Right lobe of liver (tissue), 6 donors: ENCODE results near the gene ARMC9. TPM values are rescaled to one million over a fixed set of nuclear protein-coding genes. Genes with fewer than 3 reads are reported as not detected.
"Not testable (repeated sequence)": the region's sequence is repeated elsewhere in the genome, so short reads cannot be mapped to it uniquely, and the experiment has no call there.

Experiments used
- ATAC-seq, 4 donors: fragments of 200-7000 bp; cut with Tn5 transposase; one replicate each; pipeline ENCODE4 v1.9.1; 2020; ENCODE audit warnings: mild to moderate bottlenecking in 4 of 4, moderate library complexity in 4 of 4
- DNase-seq, 3 donors: peaks; one replicate each; pipeline ENCODE4 v3.0.0-alpha.2; 2020
- H3K27ac ChIP-seq, 3 donors: fragments of 200-600 bp; one replicate each; pipeline ENCODE4 v1.8.0; 2022
- H3K27me3 ChIP-seq, 2 donors: fragments of 200-600 bp; one replicate each; pipeline ENCODE4 v1.8.0; 2022
- H3K36me3 ChIP-seq, 4 donors: fragments of 200-600 bp; sonication (generic) in 1 of 4; one replicate each; pipeline versions ENCODE4 v1.5.1 to v1.8.0; 2017 to 2022; ENCODE audit warnings: control low read depth in 1 of 4
- H3K4me1 ChIP-seq, 4 donors: fragments of 200-600 bp; sonication (generic) in 1 of 4; one replicate each; pipeline versions ENCODE4 v1.5.1 to v1.8.0; 2017 to 2022; ENCODE audit warnings: control low read depth in 1 of 4
- H3K4me3 ChIP-seq, 3 donors: fragments of 200-600 bp; one replicate each; pipeline ENCODE4 v1.8.0; 2022
- H3K9me3 ChIP-seq, 4 donors: fragments of 200-600 bp; sonication (generic) in 1 of 4; one replicate each; pipeline versions ENCODE4 v1.5.1 to v1.8.0; 2017 to 2022; ENCODE audit warnings: control low read depth in 1 of 4
- POLR2A ChIP-seq: fragments of 450-650 bp; IDR thresholded peaks from one replicate; pipeline ENCODE4 v1.6.1; 2017; ENCODE audit warnings: antibody characterized with exemption, mild to moderate bottlenecking
- WGBS: methylation state at CpG from one replicate; pipeline ENCODE4 v1.1.6; 2018; ENCODE audit warnings: low coverage, low lambda C conversion rate; ENCODE audit not compliant: insufficient coverage; ENCODE audit errors: missing lambda C conversion rate; 5-methylcytosine and 5-hydroxymethylcytosine counted together
- intact Hi-C, 2 donors: fragments of 100-400 bp; cut with DNase I; formaldehyde crosslinking; loops; one replicate each; pipeline versions ENCODE4 v1.11.2 to v1.14.1; 2022
- total RNA-seq, 6 experiments: library from RNA; depleted of rRNA in 2 of 6; stranded (reverse); fragments of >200 nt in 2 of 6; fragmentation: NEBNext Ultra II Directional in 3 of 6; extraction: Animal tissue kit (Norgen Biotek cat#: 25700) in 3 of 6; gene quantifications; one replicate each; pipeline versions ENCODE4 v1.1.0 to v1.2.4, GENCODE V29; 2016 to 2023
- TF ChIP-seq, protein P1 (sequence below), 4 donors: fragments of 200-600 bp in 3 of 4; fragments of 450-650 bp in 1 of 4; IDR thresholded peaks; one replicate each; pipeline versions ENCODE4 v1.5.1 to v1.8.0; 2016 to 2022; ENCODE audit warnings: antibody characterized with exemption in 4 of 4, mild to moderate bottlenecking in 2 of 4
- donor health status: DM: no; HTN: yes; CAD: no.
- donor health status: DM: no; HTN: no; CAD: no.
- donor health status: DM: no; HTN: no; CAD: no.
- donor health status: DM: no; HTN: yes; CAD: no.
- donor health status: DM: no; HTN: yes; CAD: no.

ARMC9 gene
- total RNA-seq, 6 experiments from 2014 or later, result 1.5 to 7.7 (median 2.4) TPM

GRCh38 chr2:231172025-231172424, 26.4 kb upstream of the ARMC9 start:
- Histone ChIP-seq H3K27ac (no peak overlapping the region), H3K4me3 (no peak overlapping the region), H3K9me3 (no peaks in the 10 kb centered on the region), H3K4me1 (peaks cover 0 to 7% (median 0%) of the 10 kb centered on the region in 4 donors), H3K27me3 (no peaks in the 10 kb centered on the region), H3K36me3 (peaks cover 0 to 38% (median 4%) of the 10 kb centered on the region in 4 donors)
- ATAC-seq, result no peak
- WGBS, result 91% methylated on average over 3 of the region's 3 CpGs
- TF ChIP-seq, protein P1, sequence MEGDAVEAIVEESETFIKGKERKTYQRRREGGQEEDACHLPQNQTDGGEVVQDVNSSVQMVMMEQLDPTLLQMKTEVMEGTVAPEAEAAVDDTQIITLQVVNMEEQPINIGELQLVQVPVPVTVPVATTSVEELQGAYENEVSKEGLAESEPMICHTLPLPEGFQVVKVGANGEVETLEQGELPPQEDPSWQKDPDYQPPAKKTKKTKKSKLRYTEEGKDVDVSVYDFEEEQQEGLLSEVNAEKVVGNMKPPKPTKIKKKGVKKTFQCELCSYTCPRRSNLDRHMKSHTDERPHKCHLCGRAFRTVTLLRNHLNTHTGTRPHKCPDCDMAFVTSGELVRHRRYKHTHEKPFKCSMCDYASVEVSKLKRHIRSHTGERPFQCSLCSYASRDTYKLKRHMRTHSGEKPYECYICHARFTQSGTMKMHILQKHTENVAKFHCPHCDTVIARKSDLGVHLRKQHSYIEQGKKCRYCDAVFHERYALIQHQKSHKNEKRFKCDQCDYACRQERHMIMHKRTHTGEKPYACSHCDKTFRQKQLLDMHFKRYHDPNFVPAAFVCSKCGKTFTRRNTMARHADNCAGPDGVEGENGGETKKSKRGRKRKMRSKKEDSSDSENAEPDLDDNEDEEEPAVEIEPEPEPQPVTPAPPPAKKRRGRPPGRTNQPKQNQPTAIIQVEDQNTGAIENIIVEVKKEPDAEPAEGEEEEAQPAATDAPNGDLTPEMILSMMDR (IDR thresholded peaks at IDR 0.05), result no peak
- no peak for TF ChIP-seq POLR2A
- DNase-seq, result no peak
- intact Hi-C loops, result no loop called here

DNA sequence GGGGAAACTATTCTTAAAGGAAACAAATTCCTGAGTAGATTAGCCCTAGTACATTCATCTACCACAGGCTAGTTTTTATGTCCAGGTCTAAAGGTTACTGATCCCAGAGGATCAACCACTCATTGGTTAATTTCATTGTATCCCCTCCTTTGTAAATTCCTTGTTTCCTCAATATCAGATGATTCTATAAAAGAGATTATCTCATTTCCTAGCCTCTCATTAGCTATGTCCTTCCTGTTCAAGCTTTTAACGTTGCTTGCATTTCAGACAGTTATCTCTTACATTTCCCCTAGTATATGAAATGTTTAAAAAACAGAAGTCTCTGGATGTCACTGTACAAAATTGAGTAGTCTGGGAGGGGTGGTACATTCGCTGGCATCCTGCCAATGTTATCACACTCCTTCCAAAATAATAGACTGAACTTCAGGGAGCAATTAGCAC, 24.2 kb upstream of the ARMC9 start:
- H3K27ac ChIP-seq, result no peak overlapping the region

DNA sequence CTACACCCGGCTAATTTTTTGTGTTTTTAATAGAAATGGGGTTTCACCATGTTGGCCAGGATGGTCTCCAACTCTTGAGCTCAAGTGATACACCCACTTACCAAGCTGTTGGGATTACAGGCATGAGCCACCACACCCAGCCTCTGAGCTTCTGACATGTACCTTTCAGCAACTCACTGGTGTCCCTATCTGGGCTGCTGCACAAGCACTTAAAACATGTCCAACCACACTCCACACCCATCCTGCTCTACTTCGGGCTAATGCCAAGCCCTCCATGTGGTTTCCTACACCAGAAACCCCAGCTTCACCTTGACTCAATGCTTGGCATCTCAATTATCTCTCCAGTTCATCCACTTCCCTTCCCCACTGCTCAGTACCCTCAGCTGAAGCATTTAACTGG, 22.4 kb upstream of the ARMC9 start:
- 83% methylated on average over 2 of the region's 2 CpGs for WGBS
- ATAC-seq, result no peak
- DNase-seq, result no peak

More for the DNA sequence above, 24.2 kb upstream of the ARMC9 start:
- DNase-seq (no peak), ATAC-seq (peak; percentile 40 to 71 (median 52))
- Histone ChIP-seq H3K4me1 (peaks cover 0 to under 1% (median 0%) of the 10 kb centered on the region in 4 donors), H3K4me3 (no peak overlapping the region), H3K27me3 (no peaks in the 10 kb centered on the region), H3K9me3 (no peaks in the 10 kb centered on the region), H3K36me3 (peaks cover 0 to 29% (median 2%) of the 10 kb centered on the region in 4 donors)
- 37% methylated on average over 2 of the region's 2 CpGs for WGBS
- TF ChIP-seq, protein P1 (IDR thresholded peaks at IDR 0.05), result no peak
- TF ChIP-seq POLR2A, result no peak
- intact Hi-C loops, result no loop called here

DNA sequence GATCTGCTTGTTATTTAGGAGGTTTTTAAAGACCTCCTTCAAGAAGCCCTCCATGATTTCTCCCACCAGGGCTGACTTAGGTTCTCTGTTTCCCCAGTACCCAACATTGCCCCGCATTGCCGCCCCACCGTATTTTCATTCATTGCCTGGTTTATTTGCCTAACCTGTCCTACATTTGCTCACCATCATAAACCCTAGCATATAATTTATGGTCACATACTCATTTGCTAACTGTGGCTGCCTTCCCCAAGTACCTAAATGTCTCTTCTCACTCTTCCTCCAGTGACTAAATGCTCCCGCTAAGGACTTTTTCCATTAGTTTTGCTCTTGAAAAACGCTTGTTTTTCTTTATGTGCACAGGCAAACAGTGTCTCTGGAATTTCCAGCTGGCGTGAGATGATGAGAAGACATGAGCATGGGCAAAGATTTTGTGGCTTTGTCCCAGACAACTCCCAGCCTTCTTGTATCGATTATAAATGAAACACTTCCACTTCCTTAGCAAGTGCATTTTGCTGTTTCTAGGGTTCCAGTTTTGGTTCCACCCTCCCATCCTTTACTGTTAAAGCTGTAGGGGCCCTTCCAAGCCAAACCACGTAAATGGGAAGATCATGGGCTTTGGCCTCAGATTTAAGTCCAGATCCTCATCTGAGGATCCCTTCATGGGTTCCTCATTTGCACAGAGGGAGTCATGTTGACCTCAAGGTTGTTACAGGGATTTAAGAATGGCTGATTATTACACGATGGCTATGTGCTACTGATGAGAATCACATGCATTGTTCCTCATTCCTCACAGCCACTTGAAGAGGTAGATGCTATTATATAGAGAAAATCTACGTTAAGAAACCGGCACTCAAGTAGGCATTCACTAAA, 21.0 kb upstream of the ARMC9 start:
- no peak for DNase-seq
- peaks cover 0 to 12% (median 1%) of the 10 kb centered on the region in 4 donors for H3K36me3 ChIP-seq
- TF ChIP-seq, protein P1 (IDR thresholded peaks at IDR 0.05), result no peak
- 85% methylated on average over 9 of the region's 11 CpGs for WGBS
- H3K9me3 ChIP-seq, result no peaks in the 10 kb centered on the region
- no peaks in the 10 kb centered on the region for H3K27me3 ChIP-seq
- no peak for ATAC-seq
- no peak overlapping the region for H3K27ac ChIP-seq
- peaks cover 0 to 4% (median 0%) of the 10 kb centered on the region in 4 donors for H3K4me1 ChIP-seq
- intact Hi-C loops, result no loop called here
- no peak overlapping the region for H3K4me3 ChIP-seq

More for the DNA sequence above, 22.4 kb upstream of the ARMC9 start:
- H3K9me3 ChIP-seq, result no peaks in the 10 kb centered on the region
- TF ChIP-seq POLR2A, result no peak
- TF ChIP-seq, protein P1 (IDR thresholded peaks at IDR 0.05), result no peak
- intact Hi-C loops, result no loop called here
- H3K4me3 ChIP-seq, result no peak overlapping the region
- no peaks in the 10 kb centered on the region for H3K27me3 ChIP-seq
- no peaks in the 10 kb centered on the region for H3K4me1 ChIP-seq
- H3K36me3 ChIP-seq, result peaks cover 0 to 17% (median 2%) of the 10 kb centered on the region in 4 donors
- H3K27ac ChIP-seq, result no peak overlapping the region

GRCh38 chr2:231178805-231179204, 19.6 kb upstream of the ARMC9 start:
- H3K27me3 ChIP-seq, H3K27ac ChIP-seq, H3K9me3 ChIP-seq, intact Hi-C loops, H3K4me1 ChIP-seq, H3K36me3 ChIP-seq, ATAC-seq, H3K4me3 ChIP-seq, DNase-seq: not testable (repeated sequence)
- WGBS, result 78% methylated on average over 5 of the region's 5 CpGs
